SU-DHL-6 (cell line): ENCODE measurements around the gene TSPAN16.

Experiments
- EZH2phosphoT487 ChIP-seq: fragments of 200-600 bp; sonication (generic), shearing (Covaris generic); conservative IDR thresholded peaks from 2 replicates; pipeline ENCODE4 v1.6.1; 2018; ENCODE audit warnings: mild to moderate bottlenecking, antibody characterized with exemption, low read length, moderate library complexity, mixed read lengths
- TF ChIP-seq, protein P1 (sequence below): fragments of 200-600 bp; sonication (generic); IDR thresholded peaks from one replicate; pipeline ENCODE4 v1.5.1; 2017; ENCODE audit warnings: antibody characterized with exemption, mild to moderate bottlenecking, low read length, moderate library complexity; ENCODE audit not compliant: insufficient read depth, poor library complexity, severe bottlenecking

DNA sequence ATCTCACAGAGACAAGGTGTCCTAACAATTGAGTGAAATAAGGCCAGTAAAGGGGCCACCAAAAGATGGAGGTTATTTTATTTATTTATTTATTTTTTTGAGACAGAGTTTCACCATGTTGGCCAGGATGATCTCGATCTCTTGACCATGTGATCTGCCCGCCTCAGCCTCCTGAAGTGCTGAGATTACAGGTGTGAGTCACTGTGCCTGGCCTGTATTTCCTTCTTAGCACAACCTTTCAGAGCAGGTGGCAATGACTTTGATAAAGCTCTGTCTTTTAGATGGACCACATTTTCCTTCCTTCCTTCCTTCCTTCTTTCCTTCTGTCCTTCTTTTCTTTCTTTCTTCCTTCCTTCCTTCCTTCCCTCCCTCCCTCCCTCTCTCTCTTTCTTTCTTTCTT is 22.7 kb upstream of the TSPAN16 start:
- TF ChIP-seq, protein P1, sequence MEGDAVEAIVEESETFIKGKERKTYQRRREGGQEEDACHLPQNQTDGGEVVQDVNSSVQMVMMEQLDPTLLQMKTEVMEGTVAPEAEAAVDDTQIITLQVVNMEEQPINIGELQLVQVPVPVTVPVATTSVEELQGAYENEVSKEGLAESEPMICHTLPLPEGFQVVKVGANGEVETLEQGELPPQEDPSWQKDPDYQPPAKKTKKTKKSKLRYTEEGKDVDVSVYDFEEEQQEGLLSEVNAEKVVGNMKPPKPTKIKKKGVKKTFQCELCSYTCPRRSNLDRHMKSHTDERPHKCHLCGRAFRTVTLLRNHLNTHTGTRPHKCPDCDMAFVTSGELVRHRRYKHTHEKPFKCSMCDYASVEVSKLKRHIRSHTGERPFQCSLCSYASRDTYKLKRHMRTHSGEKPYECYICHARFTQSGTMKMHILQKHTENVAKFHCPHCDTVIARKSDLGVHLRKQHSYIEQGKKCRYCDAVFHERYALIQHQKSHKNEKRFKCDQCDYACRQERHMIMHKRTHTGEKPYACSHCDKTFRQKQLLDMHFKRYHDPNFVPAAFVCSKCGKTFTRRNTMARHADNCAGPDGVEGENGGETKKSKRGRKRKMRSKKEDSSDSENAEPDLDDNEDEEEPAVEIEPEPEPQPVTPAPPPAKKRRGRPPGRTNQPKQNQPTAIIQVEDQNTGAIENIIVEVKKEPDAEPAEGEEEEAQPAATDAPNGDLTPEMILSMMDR: no peak
- no peak for TF ChIP-seq EZH2phosphoT487
